Panc1 (cell line): ENCODE measurements around the gene SVOP.

Source experiments
- CTCF ChIP-seq: fragments of 450-650 bp; IDR thresholded peaks from 2 replicates; pipeline ENCODE4 v1.5.1; 2017; ENCODE audit warnings: mild to moderate bottlenecking
- POLR2AphosphoS5 ChIP-seq: IDR thresholded peaks from 2 replicates; pipeline ENCODE4 v1.6.1; 2012; ENCODE audit warnings: mild to moderate bottlenecking, low read depth, low read length, moderate library complexity
- REST ChIP-seq, 2 experiments: IDR thresholded peaks; 2 replicates each; pipeline ENCODE4 v1.6.1; 2011 to 2012; ENCODE audit warnings: low read depth in 2 of 2, control low read depth in 1 of 2, low read length in 1 of 2, mild to moderate bottlenecking in 1 of 2, moderate library complexity in 1 of 2; ENCODE audit not compliant: insufficient read depth in 1 of 2
- SIN3A ChIP-seq: IDR thresholded peaks from 2 replicates; pipeline ENCODE4 v1.6.1; 2012; ENCODE audit warnings: low read depth, mild to moderate bottlenecking, low read length, moderate library complexity, borderline replicate concordance; ENCODE audit not compliant: insufficient read depth
- TCF7L2 ChIP-seq: IDR thresholded peaks from 2 replicates; pipeline ENCODE4 v1.6.1; 2011; ENCODE audit warnings: mild to moderate bottlenecking, low read depth, low read length, inconsistent platforms

GRCh38 chr12:108861878-108862587 is 158.8 kb downstream of the SVOP start:
- TF ChIP-seq CTCF: no peak
- TF ChIP-seq REST (IDR thresholded peaks at IDR 0.05; ENCODE audit: insufficient read depth in 1 of 2, low read depth in 2 of 2, low read length in 1 of 2): no peak
- no peak for TF ChIP-seq POLR2AphosphoS5
- TF ChIP-seq SIN3A: no peak
- TF ChIP-seq TCF7L2: no peak
